Upper lobe of left lung (tissue), 4 donors: ENCODE measurements around the gene TTC39A.
"Not testable (repeated sequence)": the region's sequence is repeated elsewhere in the genome, so short reads cannot be mapped to it uniquely, and the experiment has no call there.

Experiments
- CTCF ChIP-seq, 6 experiments: fragments of 450-650 bp in 4 of 6; fragments of 200-600 bp in 2 of 6; sonication (generic) in 2 of 6; IDR thresholded peaks; one replicate each; pipeline ENCODE4 v1.5.1; 2016 to 2019; ENCODE audit warnings: antibody characterized with exemption in 6 of 6
- POLR2A ChIP-seq, 4 donors: fragments of 450-650 bp; IDR thresholded peaks; one replicate each; pipeline ENCODE4 v1.5.1; 2016 to 2017; ENCODE audit warnings: antibody characterized with exemption in 4 of 4, mild to moderate bottlenecking in 2 of 4
- POLR2AphosphoS5 ChIP-seq, 2 donors: sonication (generic); formaldehyde crosslinking; IDR thresholded peaks; one replicate each; pipeline ENCODE4 v1.5.1; 2017; ENCODE audit warnings: antibody characterized with exemption in 2 of 2

DNA sequence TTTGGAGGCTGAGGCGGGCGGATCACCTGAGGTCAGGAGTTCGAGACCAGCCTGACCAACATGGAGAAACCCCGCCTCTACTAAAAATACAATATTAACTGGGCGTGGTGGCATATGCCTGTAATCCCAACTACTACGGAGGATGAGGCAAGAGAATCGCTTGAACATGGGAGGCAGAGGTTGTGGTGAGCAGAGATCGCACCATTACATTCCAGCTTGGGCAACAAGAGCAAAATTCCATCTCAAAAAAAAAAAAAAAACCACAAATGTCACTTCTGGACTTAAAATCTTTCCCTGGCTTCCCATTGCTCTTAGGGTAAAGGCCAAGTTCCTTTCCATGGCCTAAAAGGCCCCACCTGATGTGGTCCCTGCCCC lies 5.4 kb downstream of the TTC39A start:
- TF ChIP-seq POLR2AphosphoS5, CTCF, POLR2A (IDR thresholded peaks at IDR 0.05): not testable (repeated sequence)
